Measurements from ENCODE around the gene NDFIP2.

Gene NDFIP2

GRCh38 chr13:79458436-79458835 is 22.5 kb upstream of the NDFIP2 start:
- no peak for DNase-seq (ENCODE audit: low spot score)

- no peak for DNase-seq (ENCODE audit: low spot score)
These were observed 21.0 kb upstream of the NDFIP2 start for GRCh38 chr13:79459906-79460305.

GRCh38 chr13:79462895-79463294 is 18.1 kb upstream of the NDFIP2 start:
- no peak for DNase-seq (ENCODE audit: low spot score)

GRCh38 chr13:79463604-79464003 is 17.4 kb upstream of the NDFIP2 start:
- no peak for DNase-seq (ENCODE audit: low spot score)

- no peak for DNase-seq (ENCODE audit: low spot score)
These were observed 14.1 kb upstream of the NDFIP2 start for GRCh38 chr13:79466872-79467271.

GRCh38 chr13:79468402-79468801 is 12.6 kb upstream of the NDFIP2 start:
- DNase-seq (ENCODE audit: low spot score), result no peak

GRCh38 chr13:79468819-79469218 is 12.1 kb upstream of the NDFIP2 start:
- no peak for DNase-seq (ENCODE audit: low spot score)

- DNase-seq (ENCODE audit: low spot score), result no peak
These were observed 11.3 kb upstream of the NDFIP2 start for GRCh38 chr13:79469608-79470007.

GRCh38 chr13:79470666-79471065 is 10.3 kb upstream of the NDFIP2 start:
- no peak for DNase-seq (ENCODE audit: low spot score)

GRCh38 chr13:79475569-79475968 is 5.4 kb upstream of the NDFIP2 start:
- no peak for DNase-seq (ENCODE audit: low spot score)

- DNase-seq (ENCODE audit: low spot score), result no peak
These were observed 3.0 kb upstream of the NDFIP2 start for GRCh38 chr13:79477968-79478367.

GRCh38 chr13:79479882-79480281 is 1.1 kb upstream of the NDFIP2 start:
- no peak for DNase-seq (ENCODE audit: low spot score)

GRCh38 chr13:79481685-79482052 is 714 bp downstream of the NDFIP2 start:
- no peak for DNase-seq (ENCODE audit: low spot score)

GRCh38 chr13:79482281-79482970 is 1.5 kb downstream of the NDFIP2 start:
- no peak for DNase-seq (ENCODE audit: low spot score)

GRCh38 chr13:79483086-79483706 is 2.2 kb downstream of the NDFIP2 start:
- DNase-seq (ENCODE audit: low spot score), result no peak

- no peak for DNase-seq (ENCODE audit: low spot score)
These were observed 4.3 kb downstream of the NDFIP2 start for GRCh38 chr13:79485014-79485811.

GRCh38 chr13:79486433-79487188 is 5.7 kb downstream of the NDFIP2 start:
- no peak for DNase-seq (ENCODE audit: low spot score)

GRCh38 chr13:79490326-79490725 is 9.4 kb downstream of the NDFIP2 start:
- DNase-seq (ENCODE audit: low spot score), result no peak

- DNase-seq (ENCODE audit: low spot score), result no peak
These were observed 9.9 kb downstream of the NDFIP2 start for GRCh38 chr13:79490824-79491223.

- DNase-seq (ENCODE audit: low spot score), result no peak
These were observed 10.8 kb downstream of the NDFIP2 start for GRCh38 chr13:79491715-79492114.

- no peak for DNase-seq (ENCODE audit: low spot score)
These were observed 11.4 kb downstream of the NDFIP2 start for GRCh38 chr13:79492313-79492798.

- DNase-seq (ENCODE audit: low spot score), result no peak
These were observed 12.1 kb downstream of the NDFIP2 start for GRCh38 chr13:79492918-79493594.
